Esophagus mucosa (tissue), 1 donor: ENCODE results near the gene KCNA10. TPM values are rescaled to one million over a fixed set of nuclear protein-coding genes. Genes with fewer than 3 reads are reported as not detected.

Source experiments
- ATAC-seq: fragments of 200-7000 bp; cut with Tn5 transposase; one replicate; pipeline ENCODE4 v1.9.1; 2020
- total RNA-seq: library from RNA; stranded (reverse); gene quantifications from one replicate; pipeline ENCODE4 v1.2.4, GENCODE V29; 2023
- donor health status: DM: yes; HTN: yes; CAD: no.

Gene KCNA10
- total RNA-seq, 1 donor from 2014 or later: not detected

- ATAC-seq: peak; percentile 74
These were observed 22.9 kb downstream of the KCNA10 start for GRCh38 chr1:110495926-110496600.

- peak; percentile 50 for ATAC-seq
These were observed 24.2 kb downstream of the KCNA10 start for GRCh38 chr1:110494522-110495406.

- no peak for ATAC-seq
These were observed 24.9 kb downstream of the KCNA10 start for GRCh38 chr1:110494036-110494435.

- no peak for ATAC-seq
These were observed 25.8 kb downstream of the KCNA10 start for GRCh38 chr1:110493059-110493699.

- no peak for ATAC-seq
These were observed 26.4 kb downstream of the KCNA10 start for GRCh38 chr1:110492573-110492972.

- ATAC-seq: no peak
These were observed 28.1 kb downstream of the KCNA10 start for GRCh38 chr1:110490791-110491451.

GRCh38 chr1:110489973-110490542, 28.9 kb downstream of the KCNA10 start:
- ATAC-seq: no peak

GRCh38 chr1:110489406-110489805, 29.6 kb downstream of the KCNA10 start:
- ATAC-seq: no peak

GRCh38 chr1:110488867-110489266, 30.1 kb downstream of the KCNA10 start:
- ATAC-seq: no peak

- no peak for ATAC-seq
These were observed 30.8 kb downstream of the KCNA10 start for GRCh38 chr1:110488161-110488560.

GRCh38 chr1:110487726-110488125, 31.2 kb downstream of the KCNA10 start:
- ATAC-seq: peak; percentile 68

GRCh38 chr1:110485725-110486124, 33.2 kb downstream of the KCNA10 start:
- ATAC-seq: no peak

GRCh38 chr1:110484801-110485200, 34.2 kb downstream of the KCNA10 start:
- no peak for ATAC-seq

- no peak for ATAC-seq
These were observed 35.7 kb downstream of the KCNA10 start for GRCh38 chr1:110483308-110483685.

GRCh38 chr1:110482662-110483307, 36.2 kb downstream of the KCNA10 start:
- ATAC-seq: no peak

- no peak for ATAC-seq
These were observed 36.9 kb downstream of the KCNA10 start for GRCh38 chr1:110481968-110482623.

- ATAC-seq: no peak
These were observed 38.4 kb downstream of the KCNA10 start for GRCh38 chr1:110480356-110481096.

- ATAC-seq: no peak
These were observed 40.1 kb downstream of the KCNA10 start for GRCh38 chr1:110478886-110479285.

GRCh38 chr1:110477967-110478640, 40.9 kb downstream of the KCNA10 start:
- no peak for ATAC-seq

GRCh38 chr1:110477445-110477957, 41.5 kb downstream of the KCNA10 start:
- ATAC-seq: peak; percentile 63
